HCT116 (cell line): ENCODE data around the gene GLRX3. TPM values are rescaled to one million over a fixed set of nuclear protein-coding genes. Genes with fewer than 3 reads are reported as not detected.

Experiments used
- ATAC-seq: fragments of 200-7000 bp; cut with Tn5 transposase; 2 replicates; pipeline ENCODE4 v1.9.1; 2020; ENCODE audit warnings: mild to moderate bottlenecking, moderate library complexity
- BruUV-seq: library from RNA; stranded (reverse); fragments of 400-500 nt; replicated peaks from 2 replicates; lab custom pipeline; 2021; lab: Mats Ljungman, UMichigan
- CTCF ChIA-PET: fragments of 300-600 bp; sonication (Branson Sonifier 250); formaldehyde crosslinking; loops from one replicate; lab custom pipeline; 2021; ENCODE audit warnings: antibody characterized with exemption; lab: Charles Lee
- POLR2A ChIA-PET: fragments of 300-600, 350-600 bp; sonication (Branson Sonifier 250); formaldehyde crosslinking; loops from one replicate; lab custom pipeline; 2021; ENCODE audit warnings: antibody characterized with exemption; lab: Charles Lee
- RAD21 ChIA-PET, 2 experiments: fragments of 300-600 bp; sonication (Branson Sonifier 250); formaldehyde crosslinking; loops; one replicate each; lab custom pipeline; 2023; ENCODE audit warnings: low total read pairs in 2 of 2; ENCODE audit not compliant: uncharacterized antibody in 2 of 2, unreplicated experiment in 2 of 2, low non-redundant PET in 1 of 2; lab: Charles Lee
- DNase-seq: peaks from one replicate; pipeline ENCODE4 v3.0.0-alpha.2; 2010; ENCODE audit warnings: low read depth, low spot score
- H2AFZ ChIP-seq: fragments of 200-600 bp; shearing (Covaris generic), sonication (generic); 2 replicates; pipeline ENCODE4 v1.6.1; 2017; ENCODE audit warnings: low read depth, mixed run types, mixed read lengths, antibody characterized with exemption, low read length; ENCODE audit not compliant: poor library complexity, severe bottlenecking
- H3K27ac ChIP-seq: 2 replicates; pipeline ENCODE4 v1.5.1; 2012; ENCODE audit warnings: low read depth, low read length
- H3K27me3 ChIP-seq: fragments of 200-600 bp; sonication (generic); 2 replicates; pipeline ENCODE4 v1.6.1; 2016; ENCODE audit warnings: mixed run types, low read length, mixed read lengths; ENCODE audit not compliant: insufficient read depth
- H3K36me3 ChIP-seq, 2 experiments: fragments of 200-500 bp in 1 of 2; fragments of 200-600 bp in 1 of 2; sonication (Bioruptor generic) in 1 of 2; sonication (generic) in 1 of 2; 2 replicates each; pipeline versions ENCODE4 v1.5.1 to v1.6.1; 2014 to 2016; ENCODE audit warnings: low read length in 2 of 2, inconsistent platforms in 1 of 2, mixed read lengths in 1 of 2, mixed run types in 1 of 2; ENCODE audit not compliant: insufficient read depth in 2 of 2, control insufficient read depth in 1 of 2
- H3K4me1 ChIP-seq, 2 experiments: fragments of 200-600 bp in 1 of 2; sonication (generic) in 1 of 2; 2 replicates each; pipeline versions ENCODE4 v1.5.1 to v1.6.1; 2012 to 2017; ENCODE audit warnings: low read length in 2 of 2, inconsistent platforms in 1 of 2, mild to moderate bottlenecking in 1 of 2, mixed read lengths in 1 of 2, mixed run types in 1 of 2, moderate library complexity in 1 of 2; ENCODE audit not compliant: insufficient read depth in 2 of 2, control insufficient read depth in 1 of 2
- H3K4me2 ChIP-seq: fragments of 200-600 bp; sonication (generic); 2 replicates; pipeline ENCODE4 v1.6.1; 2017; ENCODE audit warnings: mixed run types, low read length, mixed read lengths
- H3K4me3 ChIP-seq, 2 experiments: fragments of 200-600 bp in 1 of 2; sonication (generic) in 1 of 2; replicated peaks in 1 of 2; 2 replicates each; pipeline ENCODE4 v1.5.1; 2011 to 2016; ENCODE audit warnings: low read length in 2 of 2, control low read depth in 1 of 2, low read depth in 1 of 2, mild to moderate bottlenecking in 1 of 2, mixed read lengths in 1 of 2, mixed run types in 1 of 2
- H3K79me2 ChIP-seq: fragments of 200-600 bp; sonication (generic); 2 replicates; pipeline ENCODE4 v1.6.1; 2017; ENCODE audit warnings: mild to moderate bottlenecking, mixed run types, low read length, moderate library complexity, mixed read lengths; ENCODE audit not compliant: insufficient read depth
- H3K9ac ChIP-seq: fragments of 200-600 bp; sonication (generic); 2 replicates; pipeline ENCODE4 v1.6.1; 2016; ENCODE audit warnings: low read length, mixed read lengths
- H3K9me2 ChIP-seq: fragments of 200-600 bp; sonication (generic), shearing (Covaris generic); 2 replicates; pipeline ENCODE4 v1.6.1; 2017; ENCODE audit warnings: mixed run types, mild to moderate bottlenecking, moderate library complexity; ENCODE audit not compliant: insufficient read depth
- H3K9me3 ChIP-seq, 2 experiments: fragments of 200-500 bp in 1 of 2; fragments of 200-600 bp in 1 of 2; sonication (Bioruptor generic) in 1 of 2; sonication (generic) in 1 of 2; 2 replicates each; pipeline ENCODE4 v1.6.1; 2014 to 2017; ENCODE audit warnings: low read length in 2 of 2, mixed read lengths in 2 of 2, inconsistent platforms in 1 of 2, low read depth in 1 of 2, mild to moderate bottlenecking in 1 of 2, mixed run types in 1 of 2, moderate library complexity in 1 of 2; ENCODE audit not compliant: control insufficient read depth in 1 of 2, insufficient read depth in 1 of 2
- H4K20me1 ChIP-seq: fragments of 200-600 bp; sonication (generic), shearing (Covaris generic); 2 replicates; pipeline ENCODE4 v1.6.1; 2017; ENCODE audit warnings: mixed run types, mild to moderate bottlenecking, moderate library complexity; ENCODE audit not compliant: insufficient read depth
- EGR1 ChIP-seq: IDR thresholded peaks from 2 replicates; pipeline ENCODE4 v1.6.1; 2012; ENCODE audit warnings: low read depth
- ELF1 ChIP-seq: IDR thresholded peaks from 2 replicates; pipeline ENCODE4 v1.6.1; 2012; ENCODE audit warnings: low read depth, borderline replicate concordance
- EZH2 ChIP-seq: fragments of 200-600 bp; sonication (generic); IDR thresholded peaks from 2 replicates; pipeline ENCODE4 v1.6.1; 2017; ENCODE audit warnings: antibody characterized with exemption, mixed run types
- FOSL1 ChIP-seq: IDR thresholded peaks from 2 replicates; pipeline ENCODE4 v1.6.1; 2012; ENCODE audit warnings: low read depth
- RAD21 ChIP-seq: IDR thresholded peaks from 2 replicates; pipeline ENCODE4 v1.6.1; 2012; ENCODE audit warnings: low read depth, mild to moderate bottlenecking
- SIN3A ChIP-seq: IDR thresholded peaks from 2 replicates; pipeline ENCODE4 v1.6.1; 2012; ENCODE audit warnings: low read depth
- SP1 ChIP-seq: IDR thresholded peaks from 2 replicates; pipeline ENCODE4 v1.6.1; 2012; ENCODE audit warnings: low read depth
- SRF ChIP-seq: IDR thresholded peaks from 2 replicates; pipeline ENCODE4 v1.6.1; 2012; ENCODE audit warnings: low read depth
- YY1 ChIP-seq: IDR thresholded peaks from 2 replicates; pipeline ENCODE4 v1.6.1; 2011; ENCODE audit warnings: low read length, low read depth, moderate library complexity, mild to moderate bottlenecking; ENCODE audit not compliant: insufficient replicate concordance; ENCODE audit errors: extremely low read depth
- ZFX ChIP-seq: fragments of 450-650 bp; IDR thresholded peaks from 2 replicates; pipeline ENCODE4 v1.6.1; 2017
- intact Hi-C: fragments of 100-400 bp; cut with micrococcal nuclease; formaldehyde crosslinking; loops from 2 replicates; pipeline ENCODE4 v1.10.0; 2022
- total RNA-seq: library from RNA; stranded (reverse); gene quantifications from one replicate; pipeline ENCODE4 v1.2.1, GENCODE V29; 2021; ENCODE audit not compliant: unreplicated experiment
- TF ChIP-seq, protein P1 (sequence below): IDR thresholded peaks from 2 replicates; pipeline ENCODE4 v1.6.1; 2012; ENCODE audit warnings: low read depth
- TF ChIP-seq, protein P2 (sequence below): IDR thresholded peaks from 2 replicates; pipeline ENCODE4 v1.6.1; 2011; ENCODE audit warnings: mild to moderate bottlenecking, low read length, moderate library complexity; ENCODE audit not compliant: insufficient replicate concordance; ENCODE audit errors: extremely low read depth
- TF ChIP-seq, protein P3 (sequence below), 3 experiments: fragments of 200-600 bp in 1 of 3; sonication (generic) in 1 of 3; IDR thresholded peaks in 2 of 3; conservative IDR thresholded peaks in 1 of 3; 2 replicates each; pipeline ENCODE4 v1.5.1; 2012 to 2017; ENCODE audit warnings: low read depth in 2 of 3, low read length in 2 of 3, antibody characterized with exemption in 1 of 3, borderline replicate concordance in 1 of 3, control low read depth in 1 of 3, mild to moderate bottlenecking in 1 of 3, mixed read lengths in 1 of 3, mixed run types in 1 of 3, moderate library complexity in 1 of 3; ENCODE audit not compliant: insufficient read depth in 1 of 3

GLRX3 gene
- total RNA-seq, 1 experiment from 2014 or later = 59.1 TPM

DNA sequence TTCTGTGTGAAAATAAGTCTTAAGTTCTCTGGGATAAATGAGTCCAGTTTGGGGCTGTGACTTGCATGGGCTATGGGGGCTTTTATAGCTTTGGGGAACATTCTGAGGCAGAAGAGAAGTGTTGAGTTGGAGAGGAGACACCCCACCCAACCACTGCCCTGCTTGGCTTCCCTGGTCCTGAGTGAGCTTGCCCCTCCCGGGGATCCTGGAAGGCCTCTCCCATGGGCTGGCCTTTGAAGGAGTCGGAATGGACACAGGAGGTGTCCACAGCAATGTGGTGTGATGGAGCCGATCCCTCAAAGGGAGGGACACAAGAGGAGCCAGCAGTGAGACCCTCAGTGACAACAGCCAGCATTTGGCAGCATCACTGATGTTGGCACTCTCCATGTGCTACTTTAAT lies 89.8 kb downstream of the GLRX3 start:
- Histone ChIP-seq H4K20me1 (no peaks in the 10 kb centered on the region), H3K79me2 (no peaks in the 10 kb centered on the region), H3K36me3 (no peaks in the 10 kb centered on the region), H3K9me2 (no peaks in the 10 kb centered on the region), H3K9ac (no peak overlapping the region), H2AFZ (no peak overlapping the region), H3K27me3 (no peaks in the 10 kb centered on the region), H3K27ac (no peak overlapping the region), H3K4me1 (no peaks in the 10 kb centered on the region), H3K4me3 (no peak overlapping the region), H3K4me2 (no peak overlapping the region), H3K9me3 (no peaks in the 10 kb centered on the region)
- BruUV-seq = no TSS peak
- no peak for ATAC-seq
- no peak for DNase-seq
- intact Hi-C loops = no loop called here
- POLR2A ChIA-PET = no interaction called here
- RAD21 ChIA-PET = no interaction called here
- CTCF ChIA-PET = no interaction called here
- TF ChIP-seq FOSL1 = no peak
- no peak for TF ChIP-seq EZH2
- no peak for TF ChIP-seq RAD21
- no peak for TF ChIP-seq EGR1
- no peak for TF ChIP-seq ZFX
- TF ChIP-seq, protein P1, sequence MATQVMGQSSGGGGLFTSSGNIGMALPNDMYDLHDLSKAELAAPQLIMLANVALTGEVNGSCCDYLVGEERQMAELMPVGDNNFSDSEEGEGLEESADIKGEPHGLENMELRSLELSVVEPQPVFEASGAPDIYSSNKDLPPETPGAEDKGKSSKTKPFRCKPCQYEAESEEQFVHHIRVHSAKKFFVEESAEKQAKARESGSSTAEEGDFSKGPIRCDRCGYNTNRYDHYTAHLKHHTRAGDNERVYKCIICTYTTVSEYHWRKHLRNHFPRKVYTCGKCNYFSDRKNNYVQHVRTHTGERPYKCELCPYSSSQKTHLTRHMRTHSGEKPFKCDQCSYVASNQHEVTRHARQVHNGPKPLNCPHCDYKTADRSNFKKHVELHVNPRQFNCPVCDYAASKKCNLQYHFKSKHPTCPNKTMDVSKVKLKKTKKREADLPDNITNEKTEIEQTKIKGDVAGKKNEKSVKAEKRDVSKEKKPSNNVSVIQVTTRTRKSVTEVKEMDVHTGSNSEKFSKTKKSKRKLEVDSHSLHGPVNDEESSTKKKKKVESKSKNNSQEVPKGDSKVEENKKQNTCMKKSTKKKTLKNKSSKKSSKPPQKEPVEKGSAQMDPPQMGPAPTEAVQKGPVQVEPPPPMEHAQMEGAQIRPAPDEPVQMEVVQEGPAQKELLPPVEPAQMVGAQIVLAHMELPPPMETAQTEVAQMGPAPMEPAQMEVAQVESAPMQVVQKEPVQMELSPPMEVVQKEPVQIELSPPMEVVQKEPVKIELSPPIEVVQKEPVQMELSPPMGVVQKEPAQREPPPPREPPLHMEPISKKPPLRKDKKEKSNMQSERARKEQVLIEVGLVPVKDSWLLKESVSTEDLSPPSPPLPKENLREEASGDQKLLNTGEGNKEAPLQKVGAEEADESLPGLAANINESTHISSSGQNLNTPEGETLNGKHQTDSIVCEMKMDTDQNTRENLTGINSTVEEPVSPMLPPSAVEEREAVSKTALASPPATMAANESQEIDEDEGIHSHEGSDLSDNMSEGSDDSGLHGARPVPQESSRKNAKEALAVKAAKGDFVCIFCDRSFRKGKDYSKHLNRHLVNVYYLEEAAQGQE = no peak
- TF ChIP-seq, protein P2, sequence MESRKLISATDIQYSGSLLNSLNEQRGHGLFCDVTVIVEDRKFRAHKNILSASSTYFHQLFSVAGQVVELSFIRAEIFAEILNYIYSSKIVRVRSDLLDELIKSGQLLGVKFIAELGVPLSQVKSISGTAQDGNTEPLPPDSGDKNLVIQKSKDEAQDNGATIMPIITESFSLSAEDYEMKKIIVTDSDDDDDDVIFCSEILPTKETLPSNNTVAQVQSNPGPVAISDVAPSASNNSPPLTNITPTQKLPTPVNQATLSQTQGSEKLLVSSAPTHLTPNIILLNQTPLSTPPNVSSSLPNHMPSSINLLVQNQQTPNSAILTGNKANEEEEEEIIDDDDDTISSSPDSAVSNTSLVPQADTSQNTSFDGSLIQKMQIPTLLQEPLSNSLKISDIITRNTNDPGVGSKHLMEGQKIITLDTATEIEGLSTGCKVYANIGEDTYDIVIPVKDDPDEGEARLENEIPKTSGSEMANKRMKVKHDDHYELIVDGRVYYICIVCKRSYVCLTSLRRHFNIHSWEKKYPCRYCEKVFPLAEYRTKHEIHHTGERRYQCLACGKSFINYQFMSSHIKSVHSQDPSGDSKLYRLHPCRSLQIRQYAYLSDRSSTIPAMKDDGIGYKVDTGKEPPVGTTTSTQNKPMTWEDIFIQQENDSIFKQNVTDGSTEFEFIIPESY = no peak
- TF ChIP-seq ELF1 = no peak
- TF ChIP-seq YY1 = no peak
- TF ChIP-seq, protein P3, sequence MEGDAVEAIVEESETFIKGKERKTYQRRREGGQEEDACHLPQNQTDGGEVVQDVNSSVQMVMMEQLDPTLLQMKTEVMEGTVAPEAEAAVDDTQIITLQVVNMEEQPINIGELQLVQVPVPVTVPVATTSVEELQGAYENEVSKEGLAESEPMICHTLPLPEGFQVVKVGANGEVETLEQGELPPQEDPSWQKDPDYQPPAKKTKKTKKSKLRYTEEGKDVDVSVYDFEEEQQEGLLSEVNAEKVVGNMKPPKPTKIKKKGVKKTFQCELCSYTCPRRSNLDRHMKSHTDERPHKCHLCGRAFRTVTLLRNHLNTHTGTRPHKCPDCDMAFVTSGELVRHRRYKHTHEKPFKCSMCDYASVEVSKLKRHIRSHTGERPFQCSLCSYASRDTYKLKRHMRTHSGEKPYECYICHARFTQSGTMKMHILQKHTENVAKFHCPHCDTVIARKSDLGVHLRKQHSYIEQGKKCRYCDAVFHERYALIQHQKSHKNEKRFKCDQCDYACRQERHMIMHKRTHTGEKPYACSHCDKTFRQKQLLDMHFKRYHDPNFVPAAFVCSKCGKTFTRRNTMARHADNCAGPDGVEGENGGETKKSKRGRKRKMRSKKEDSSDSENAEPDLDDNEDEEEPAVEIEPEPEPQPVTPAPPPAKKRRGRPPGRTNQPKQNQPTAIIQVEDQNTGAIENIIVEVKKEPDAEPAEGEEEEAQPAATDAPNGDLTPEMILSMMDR (IDR thresholded peaks at IDR 0.05 in 2 of 3, conservative IDR thresholded peaks at IDR 0.05 in 1 of 3; ENCODE audit: borderline replicate concordance in 1 of 3, insufficient read depth in 1 of 3, low read depth in 2 of 3, low read length in 2 of 3) = no peak
- TF ChIP-seq SIN3A = no peak
- TF ChIP-seq SP1 = no peak
- no peak for TF ChIP-seq SRF
